Neural progenitor cell (in vitro differentiated cells): ENCODE results near the gene C12orf57.

ENCODE experiments used
- EZH2 ChIP-seq: fragments of 200-600 bp; sonication (generic); IDR thresholded peaks from 2 replicates; pipeline ENCODE4 v1.6.1; 2017; ENCODE audit warnings: antibody characterized with exemption, mild to moderate bottlenecking, moderate library complexity
- EZH2phosphoT487 ChIP-seq: fragments of 200-600 bp; sonication (generic); IDR thresholded peaks from 2 replicates; pipeline ENCODE4 v1.6.1; 2017; ENCODE audit warnings: antibody characterized with exemption
- TF ChIP-seq, protein P1 (sequence below): fragments of 200-600 bp; sonication (generic); IDR thresholded peaks from 2 replicates; pipeline ENCODE4 v1.5.1; 2017; ENCODE audit warnings: antibody characterized with exemption, mild to moderate bottlenecking

DNA sequence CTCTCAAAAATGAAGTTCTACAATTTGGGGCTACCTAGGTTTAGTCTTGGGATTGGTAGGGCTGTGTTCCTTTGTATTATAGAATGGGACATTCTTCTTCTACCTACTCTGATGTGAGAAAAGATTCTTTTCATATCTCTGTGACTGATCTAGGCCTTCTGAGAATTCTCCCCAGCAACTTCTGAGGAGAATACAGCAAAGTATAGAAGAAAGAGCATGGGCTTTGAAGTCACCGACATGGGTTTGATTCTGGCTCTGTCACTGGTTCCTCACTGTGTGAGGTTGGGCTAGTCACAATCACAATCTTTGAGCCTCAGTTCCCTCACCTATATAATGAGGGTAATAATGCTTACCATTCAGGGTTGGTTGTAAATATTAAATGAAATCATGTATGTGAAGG is 11.1 kb upstream of the C12orf57 start:
- TF ChIP-seq EZH2phosphoT487 (no peak), EZH2 (no peak)
- TF ChIP-seq, protein P1, sequence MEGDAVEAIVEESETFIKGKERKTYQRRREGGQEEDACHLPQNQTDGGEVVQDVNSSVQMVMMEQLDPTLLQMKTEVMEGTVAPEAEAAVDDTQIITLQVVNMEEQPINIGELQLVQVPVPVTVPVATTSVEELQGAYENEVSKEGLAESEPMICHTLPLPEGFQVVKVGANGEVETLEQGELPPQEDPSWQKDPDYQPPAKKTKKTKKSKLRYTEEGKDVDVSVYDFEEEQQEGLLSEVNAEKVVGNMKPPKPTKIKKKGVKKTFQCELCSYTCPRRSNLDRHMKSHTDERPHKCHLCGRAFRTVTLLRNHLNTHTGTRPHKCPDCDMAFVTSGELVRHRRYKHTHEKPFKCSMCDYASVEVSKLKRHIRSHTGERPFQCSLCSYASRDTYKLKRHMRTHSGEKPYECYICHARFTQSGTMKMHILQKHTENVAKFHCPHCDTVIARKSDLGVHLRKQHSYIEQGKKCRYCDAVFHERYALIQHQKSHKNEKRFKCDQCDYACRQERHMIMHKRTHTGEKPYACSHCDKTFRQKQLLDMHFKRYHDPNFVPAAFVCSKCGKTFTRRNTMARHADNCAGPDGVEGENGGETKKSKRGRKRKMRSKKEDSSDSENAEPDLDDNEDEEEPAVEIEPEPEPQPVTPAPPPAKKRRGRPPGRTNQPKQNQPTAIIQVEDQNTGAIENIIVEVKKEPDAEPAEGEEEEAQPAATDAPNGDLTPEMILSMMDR: no peak
